Measurements from ENCODE around the gene DDX4.
"Not testable (repeated sequence)": the region's sequence is repeated elsewhere in the genome, so short reads cannot be mapped to it uniquely, and the experiment has no call there.

Gene DDX4

DNA sequence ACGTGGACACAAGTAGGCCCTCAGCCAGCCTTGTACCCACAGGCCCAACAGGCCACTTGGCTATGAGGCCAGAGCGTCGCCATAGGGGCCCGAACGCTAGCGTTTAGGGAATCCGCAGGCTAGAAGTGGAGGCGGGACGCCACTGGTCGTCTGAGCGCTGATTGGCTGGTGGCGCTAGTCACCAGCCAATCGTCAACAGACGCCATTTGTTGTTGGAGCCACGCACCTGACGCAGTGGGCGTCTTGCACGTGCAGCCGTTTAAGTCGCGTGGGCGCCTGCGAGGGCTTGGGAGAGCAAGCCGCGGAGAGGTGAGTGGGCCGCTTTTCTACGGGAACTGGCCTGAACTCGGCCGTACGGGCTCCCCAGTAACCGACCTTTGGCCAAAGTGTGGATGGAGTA lies at the start of gene DDX4:
Gene DDX4, plus strand, starts transcription at position 269 of the 400 bp plus-strand sequence. CDS start 903 bp downstream, outside the sequence.
- DNase-seq (ENCODE audit: low read depth in 3 of 3, low spot score in 1 of 3): no peak

DNA sequence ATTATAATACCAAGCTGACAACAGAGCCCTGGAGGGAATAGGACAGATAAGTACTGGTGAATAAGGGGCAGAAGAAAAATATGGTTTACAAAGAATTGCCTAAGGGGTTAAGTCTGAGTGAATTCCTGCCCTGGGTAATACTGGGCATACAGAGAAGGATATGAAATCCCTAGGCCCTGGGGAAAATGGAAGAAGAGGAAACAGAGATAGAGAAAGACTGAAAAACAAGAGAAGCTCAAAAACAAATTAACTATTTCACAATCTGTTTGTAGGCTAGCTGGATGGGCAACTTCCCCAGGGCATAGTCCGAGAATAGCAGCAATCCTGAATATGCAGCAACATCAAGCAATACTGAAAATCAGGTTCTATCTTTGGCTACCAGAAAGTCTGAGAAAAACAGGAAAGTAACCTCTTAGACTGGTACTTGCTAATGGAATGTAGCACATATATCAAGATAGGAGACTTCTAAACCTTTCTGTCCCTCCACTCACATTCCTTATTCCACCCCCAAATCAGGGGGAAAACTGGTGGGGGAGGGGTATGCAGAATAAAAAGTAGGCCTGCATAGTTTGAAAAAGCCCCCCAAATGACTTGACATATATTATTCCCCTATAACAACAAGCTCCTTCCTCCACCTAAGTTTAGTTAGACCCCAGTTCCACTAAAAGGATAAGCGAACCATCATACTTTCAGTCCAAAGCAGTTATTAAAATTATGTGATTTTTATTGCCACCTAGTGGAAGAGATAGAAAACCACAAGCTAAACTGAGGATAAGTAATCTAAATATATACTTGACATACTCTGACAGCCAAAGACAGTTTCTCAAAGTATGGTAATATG lies 46.4 kb upstream of the DDX4 start:
- DNase-seq (ENCODE audit: low read depth in 3 of 3, low spot score in 1 of 3): no peak

DNA sequence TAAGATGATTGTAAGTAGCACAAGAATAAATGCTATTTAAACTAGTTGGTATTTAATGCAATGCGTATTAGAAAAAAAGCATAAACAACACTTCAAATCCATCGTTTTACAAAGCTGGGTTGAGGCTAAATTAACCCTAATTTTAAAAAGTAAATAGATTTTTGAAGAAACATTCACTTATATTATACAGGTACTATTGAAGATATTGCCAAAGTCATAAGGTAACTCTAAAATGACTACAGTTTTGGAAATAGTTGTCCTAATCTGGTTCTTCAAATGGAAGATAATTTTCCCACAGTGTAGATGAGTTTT lies 45.8 kb upstream of the DDX4 start:
- DNase-seq (ENCODE audit: low read depth in 3 of 3, low spot score in 1 of 3): no peak

DNA sequence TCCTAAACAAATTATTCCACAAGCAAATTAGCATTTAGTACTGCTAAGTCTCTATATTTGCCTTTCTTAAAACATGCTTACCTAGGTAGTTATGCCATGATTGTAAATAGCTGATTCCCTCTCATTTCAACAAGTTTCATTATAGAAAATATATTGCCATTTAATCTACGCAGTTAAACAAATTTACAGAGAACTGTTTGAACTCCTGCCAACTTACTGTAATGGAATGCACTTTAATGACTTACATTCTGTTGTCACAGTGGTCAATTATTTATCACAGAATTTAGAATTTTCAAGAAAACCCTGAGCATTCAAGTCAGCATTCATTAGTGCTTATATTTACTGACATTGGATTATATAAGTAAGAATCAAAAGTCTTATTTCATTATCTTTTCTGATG lies 45.4 kb upstream of the DDX4 start:
- no peak for DNase-seq (ENCODE audit: low read depth in 3 of 3, low spot score in 1 of 3)

DNA sequence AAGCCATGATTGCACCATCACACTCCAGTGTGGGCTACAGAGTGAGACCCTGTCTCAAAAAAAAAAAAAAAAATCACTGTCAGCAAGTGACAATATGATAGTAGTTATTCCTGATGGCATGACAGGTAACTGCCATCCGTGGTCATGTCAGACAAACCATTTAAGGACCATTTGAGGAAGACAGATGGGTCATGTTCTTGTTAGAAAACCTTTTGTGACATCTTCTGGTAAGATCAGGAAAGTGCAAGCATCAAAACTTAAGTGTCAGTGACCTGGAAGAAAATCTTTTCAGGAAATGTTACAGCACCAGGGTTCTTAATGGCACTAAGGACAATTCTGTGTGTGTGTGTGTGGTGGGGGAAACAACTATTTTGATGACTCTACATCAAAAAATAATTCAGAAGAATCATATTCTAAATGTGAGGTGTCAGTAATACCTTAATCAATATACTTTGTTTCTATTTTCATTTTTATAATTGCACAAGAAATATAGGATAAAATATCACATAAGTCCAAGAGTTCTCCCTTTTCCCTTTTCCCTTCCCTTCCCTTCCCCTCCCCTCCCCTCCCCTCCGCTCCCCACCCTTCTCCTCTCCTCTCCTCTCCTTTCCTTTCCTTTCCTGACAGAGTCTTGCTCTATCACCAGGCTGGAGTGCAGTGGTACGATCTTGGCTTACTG lies 43.6 kb upstream of the DDX4 start:
- DNase-seq (ENCODE audit: low read depth in 3 of 3, low spot score in 1 of 3): no peak

DNA sequence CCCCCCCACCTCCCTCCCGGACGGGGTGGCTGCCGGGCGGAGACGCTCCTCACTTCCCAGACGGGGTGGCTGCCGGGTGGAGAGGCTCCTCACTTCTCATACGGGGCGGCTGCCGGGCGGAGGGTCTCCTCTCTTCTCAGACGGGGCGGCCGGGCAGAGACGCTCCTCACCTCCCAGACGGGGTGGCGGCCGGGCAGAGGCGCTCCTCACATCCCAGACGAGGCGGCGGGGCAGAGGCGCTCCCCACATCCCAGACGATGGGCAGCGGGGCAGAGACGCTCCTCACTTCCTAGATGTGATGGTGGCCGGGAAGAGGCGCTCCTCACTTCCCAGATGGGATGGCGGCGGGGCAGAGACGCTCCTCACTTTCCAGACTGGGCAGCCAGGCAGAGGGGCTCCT lies 41.2 kb upstream of the DDX4 start:
- DNase-seq (ENCODE audit: low read depth in 3 of 3, low spot score in 1 of 3): not testable (repeated sequence)

DNA sequence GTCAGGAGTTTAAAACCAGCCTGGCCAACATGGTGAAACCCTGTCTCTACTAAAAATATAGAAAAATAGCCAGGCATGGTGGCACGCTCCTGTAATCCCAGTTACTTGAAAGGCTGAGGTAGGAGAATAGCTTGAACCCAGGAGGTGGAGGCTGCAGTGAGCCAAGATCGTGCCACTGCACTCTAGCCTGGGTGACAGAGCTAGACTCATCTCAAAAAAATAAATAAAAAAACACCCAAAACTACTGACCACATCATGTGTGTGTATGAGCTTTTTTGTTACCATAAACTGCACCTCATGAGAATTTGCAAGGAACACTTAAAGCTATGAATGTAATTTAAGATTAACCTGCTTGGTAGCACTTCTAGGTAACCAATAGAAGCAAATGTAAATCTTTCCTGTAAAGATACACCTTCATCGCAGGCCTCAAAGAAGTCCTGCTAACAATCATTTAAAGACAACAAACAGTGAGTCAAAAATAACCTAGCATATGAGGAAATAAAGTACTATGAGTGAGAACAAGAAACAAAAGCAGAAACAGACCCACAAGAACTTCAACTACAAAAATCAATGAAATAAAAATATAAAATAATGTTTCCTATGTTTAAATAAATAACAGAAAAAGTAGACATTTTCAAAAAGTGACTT lies 38.7 kb upstream of the DDX4 start:
- DNase-seq (ENCODE audit: low read depth in 3 of 3, low spot score in 1 of 3): no peak

DNA sequence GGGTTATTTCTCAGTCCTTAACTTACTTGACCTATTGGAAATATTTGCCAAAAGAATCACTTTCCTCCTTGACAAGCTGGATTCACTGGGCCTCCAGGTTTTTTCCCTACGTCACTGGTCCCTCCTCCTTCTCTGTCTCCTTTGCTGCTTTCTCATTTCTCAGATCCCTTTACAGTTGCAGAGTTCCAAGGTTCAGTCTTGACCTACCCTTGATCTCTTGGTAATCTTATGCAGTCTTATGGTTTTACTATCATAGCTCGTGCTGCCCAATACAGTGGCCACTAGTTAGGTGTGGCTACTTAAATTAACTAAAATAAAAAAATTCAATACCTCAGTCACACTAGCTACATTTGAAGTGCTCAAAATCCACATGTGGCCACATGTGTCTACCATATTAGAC lies 37.1 kb upstream of the DDX4 start:
- DNase-seq (ENCODE audit: low read depth in 3 of 3, low spot score in 1 of 3): no peak

DNA sequence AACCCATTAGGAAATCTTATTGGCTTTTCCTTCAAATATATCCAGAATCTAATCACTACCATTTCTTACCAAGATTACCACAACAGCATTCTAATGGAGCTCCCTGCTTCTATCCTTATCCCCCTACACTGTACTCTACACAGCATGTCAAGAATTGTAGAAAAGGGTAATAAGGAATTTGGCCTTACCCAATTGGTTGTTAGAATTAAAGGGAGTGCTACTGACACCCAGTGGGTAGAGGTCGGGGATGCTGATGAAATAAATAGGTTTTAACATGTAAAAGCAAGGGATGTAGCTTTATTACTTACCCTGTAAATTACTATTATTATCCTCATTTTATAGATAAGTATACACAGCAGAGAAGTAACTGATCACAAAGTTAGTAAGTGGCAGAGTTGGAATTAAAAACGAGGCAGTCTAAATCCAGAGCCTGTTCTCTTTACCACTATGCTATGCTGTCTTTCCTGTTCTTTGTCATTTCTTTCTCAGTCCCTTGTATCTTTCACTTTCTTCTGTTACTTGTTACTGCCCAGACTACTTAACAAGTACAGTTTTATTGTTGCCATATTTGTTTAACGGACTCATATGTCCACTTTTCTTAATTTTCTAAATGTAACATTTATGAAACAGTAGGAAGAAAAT lies 36.3 kb upstream of the DDX4 start:
- no peak for DNase-seq (ENCODE audit: low read depth in 3 of 3, low spot score in 1 of 3)

DNA sequence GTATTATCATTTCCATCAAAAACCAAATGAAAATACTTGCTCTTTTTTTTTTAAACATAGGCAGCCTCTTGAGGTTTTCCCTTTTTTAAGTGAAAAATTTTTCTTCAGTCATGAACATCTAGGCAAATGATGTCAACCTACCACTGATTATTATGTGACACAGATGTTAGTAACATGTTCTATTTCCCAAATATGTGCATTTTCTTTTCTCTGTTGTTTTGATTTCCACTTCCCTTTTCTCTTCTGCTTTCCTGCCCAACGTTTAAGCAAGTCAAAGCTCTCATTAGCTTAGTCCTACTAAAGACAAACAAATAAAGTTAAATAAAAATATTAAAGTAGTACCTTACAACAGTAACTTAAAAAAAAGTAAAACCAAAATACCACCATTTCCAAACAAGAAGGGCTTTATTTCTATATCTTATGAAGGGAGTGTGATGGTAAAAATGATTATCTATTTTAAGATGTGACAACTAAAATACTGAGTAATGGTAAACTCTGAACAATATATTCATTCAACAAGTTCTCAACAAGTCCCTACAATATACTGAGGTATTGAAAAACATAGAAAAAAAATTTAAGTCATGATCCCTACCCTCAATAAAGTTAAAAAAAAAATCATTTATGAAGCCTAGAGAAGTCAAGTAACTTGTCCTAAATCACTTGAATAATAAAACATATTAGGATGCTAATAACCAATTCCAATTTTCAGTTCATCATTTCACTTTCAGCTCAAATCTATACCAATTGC lies 35.1 kb upstream of the DDX4 start:
- no peak for DNase-seq (ENCODE audit: low read depth in 3 of 3, low spot score in 1 of 3)

DNA sequence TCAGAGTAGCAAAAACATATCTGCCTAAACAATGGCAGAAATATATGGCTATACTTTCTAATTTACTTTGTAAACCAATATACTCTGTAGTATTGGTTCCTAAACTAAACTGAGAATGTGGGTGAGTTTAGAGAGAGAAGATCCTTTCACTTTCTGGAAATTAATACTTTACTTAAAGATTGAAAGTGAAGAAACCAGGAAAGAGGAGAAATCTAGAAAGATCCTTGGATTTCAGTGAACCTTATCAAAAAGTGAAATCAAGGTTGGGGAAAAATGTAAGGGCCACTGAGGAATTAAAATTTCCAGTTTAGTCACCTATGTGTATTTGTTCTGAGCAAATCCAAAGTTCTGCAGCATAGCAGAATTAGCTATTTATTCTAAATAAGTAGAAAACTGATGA lies 31.6 kb upstream of the DDX4 start:
- DNase-seq (ENCODE audit: low read depth in 3 of 3, low spot score in 1 of 3): no peak

DNA sequence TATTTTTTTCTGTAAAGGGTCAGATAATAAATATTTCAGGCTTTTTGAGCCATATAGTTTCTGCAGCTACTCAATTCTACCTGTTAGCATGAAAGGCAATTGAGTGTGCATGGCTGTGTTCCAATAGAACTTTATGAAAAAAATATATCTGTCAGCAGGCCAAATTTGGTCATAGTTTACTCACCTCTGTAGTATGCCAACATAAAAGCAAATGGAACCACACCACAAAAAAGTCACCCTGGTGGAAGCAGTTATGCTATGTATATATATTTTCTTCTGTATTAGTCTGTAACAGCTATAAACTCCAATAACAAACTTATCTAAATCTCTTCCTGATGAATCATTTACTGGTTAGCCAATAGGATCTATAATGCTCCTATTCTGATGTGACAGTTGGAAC lies 29.1 kb upstream of the DDX4 start:
- no peak for DNase-seq (ENCODE audit: low read depth in 3 of 3, low spot score in 1 of 3)

DNA sequence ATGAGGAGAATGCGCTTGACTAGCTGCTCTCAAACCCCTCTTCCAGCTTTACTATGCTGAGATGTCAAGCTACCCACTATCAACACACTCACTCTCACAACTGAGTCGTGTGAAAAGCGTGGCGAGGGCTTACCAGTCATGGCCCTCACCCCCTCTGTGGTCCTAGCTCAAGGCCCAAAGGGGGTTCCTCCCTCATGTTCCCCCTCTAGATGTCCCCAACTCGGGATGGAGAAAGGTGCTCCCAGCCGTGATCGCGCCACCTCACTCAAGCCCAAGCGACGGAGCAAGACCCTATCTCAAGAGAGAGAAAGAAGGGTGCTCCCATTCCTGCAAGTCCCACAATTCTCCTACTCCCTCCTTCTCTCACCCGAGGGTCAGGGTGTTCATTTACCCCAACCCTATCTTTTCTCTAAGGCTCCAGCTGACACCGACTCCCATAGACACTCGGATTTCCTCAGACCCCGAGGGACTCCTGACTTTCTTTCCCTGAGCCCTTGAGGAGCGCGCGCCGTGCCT lies 26.3 kb upstream of the DDX4 start:
- DNase-seq (ENCODE audit: low read depth in 3 of 3, low spot score in 1 of 3): no peak

DNA sequence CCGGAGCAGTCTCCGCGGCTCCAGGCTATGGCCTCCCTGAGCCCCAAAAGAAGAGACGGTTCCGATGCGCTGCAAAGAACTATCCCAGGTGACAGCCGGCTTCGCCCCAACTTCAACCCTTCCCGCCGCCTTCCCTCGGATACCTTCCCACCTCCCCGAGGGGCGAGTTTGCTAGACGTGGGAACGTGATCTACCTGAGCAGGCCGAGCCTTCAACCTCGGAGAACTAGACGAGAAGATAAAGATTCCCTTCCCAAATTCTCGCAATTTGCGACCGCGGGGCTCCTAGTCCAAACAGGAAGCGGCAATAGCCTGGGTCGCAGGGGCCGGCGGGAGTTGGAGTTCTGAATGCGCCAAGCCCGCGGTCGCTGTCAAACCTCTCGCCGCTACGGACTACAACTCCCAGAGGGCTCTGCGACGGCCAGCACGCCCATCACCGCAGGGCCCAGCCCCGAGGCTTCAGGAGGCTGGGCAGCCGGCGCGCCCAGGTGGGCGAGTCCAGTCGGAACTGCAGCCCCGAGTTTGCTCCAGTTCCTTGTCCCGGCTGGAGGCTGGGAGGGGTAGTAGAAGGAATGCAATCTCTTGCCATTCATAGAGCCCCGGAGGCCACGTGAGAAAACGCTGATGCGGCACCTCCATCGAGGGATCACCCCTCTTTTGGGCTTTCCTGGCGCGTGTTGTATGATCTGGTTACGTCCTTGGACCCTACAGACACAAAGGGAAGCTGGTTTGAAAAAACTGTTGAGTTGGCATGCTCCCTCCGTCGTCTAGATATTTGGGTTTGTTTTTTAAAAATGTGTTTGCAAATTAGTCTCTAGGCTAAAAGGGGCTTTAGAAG lies 25.6 kb upstream of the DDX4 start, which contains the start of gene SLC38A9:
Gene SLC38A9, minus strand, starts transcription at position 302 of the 837 bp plus-strand sequence. CDS start 14,366 bp downstream, outside the sequence.
- peak; percentile 66 to 88 (median 76) for DNase-seq (ENCODE audit: low read depth in 3 of 3, low spot score in 1 of 3)

DNA sequence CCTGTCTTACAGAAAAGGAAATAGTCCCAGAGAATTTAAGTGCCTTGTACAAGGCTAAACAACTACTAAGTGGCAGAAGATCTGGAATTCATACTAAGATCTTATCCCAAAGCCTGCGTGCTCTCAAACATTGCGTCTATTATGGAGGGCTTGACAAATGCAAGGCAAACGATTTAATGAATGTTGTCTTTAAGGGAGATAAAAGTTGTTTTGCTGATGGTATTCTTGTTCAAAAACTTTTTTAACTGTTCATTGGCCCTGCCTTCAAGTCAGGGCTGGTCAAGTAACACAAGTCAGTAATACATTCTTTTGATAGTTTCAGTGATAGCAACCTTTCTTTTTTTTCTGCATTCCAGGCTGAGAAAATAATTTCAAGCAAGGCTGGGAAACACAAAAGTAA lies 24.0 kb upstream of the DDX4 start:
- no peak for DNase-seq (ENCODE audit: low read depth in 3 of 3, low spot score in 1 of 3)

DNA sequence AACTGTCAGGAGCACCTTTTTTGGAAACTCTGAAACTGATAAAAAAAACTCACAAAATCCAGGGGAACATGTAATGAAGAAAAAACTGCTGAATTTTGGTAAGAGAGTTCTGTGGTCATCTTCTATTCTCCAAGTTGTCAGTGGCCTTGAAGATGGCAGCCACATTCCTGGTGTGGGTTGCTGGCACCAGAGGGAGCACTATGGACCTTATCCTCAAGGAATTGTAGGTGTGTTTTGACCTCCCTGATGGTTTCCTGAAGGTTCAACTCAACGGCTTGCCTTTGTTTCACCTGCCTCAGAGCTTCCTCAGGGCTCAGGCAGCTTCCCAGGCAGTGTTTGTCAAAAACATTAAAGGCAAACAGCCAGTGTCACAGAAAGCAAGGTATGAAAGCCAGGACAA lies 23.5 kb upstream of the DDX4 start:
- DNase-seq (ENCODE audit: low read depth in 3 of 3, low spot score in 1 of 3): no peak

DNA sequence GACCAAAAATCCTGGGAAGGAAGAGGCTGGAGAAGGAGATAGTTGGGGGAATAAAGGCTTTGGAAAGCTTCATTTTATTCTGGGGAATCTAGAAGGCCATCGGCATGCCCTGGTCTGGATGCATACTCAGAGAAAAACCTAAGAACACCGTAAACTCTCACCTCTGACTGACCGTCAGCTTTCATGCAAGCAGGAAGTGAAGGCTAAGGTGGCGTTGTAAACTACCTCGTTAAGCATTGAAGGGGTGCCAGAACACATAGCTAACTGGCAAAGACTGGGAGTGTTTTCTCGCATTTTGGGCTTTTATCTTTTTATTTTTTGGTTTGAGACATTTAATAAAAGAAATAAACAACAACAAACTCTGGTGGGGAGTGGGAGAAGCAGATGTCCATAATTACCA lies 23.1 kb upstream of the DDX4 start:
- DNase-seq (ENCODE audit: low read depth in 3 of 3, low spot score in 1 of 3): no peak

DNA sequence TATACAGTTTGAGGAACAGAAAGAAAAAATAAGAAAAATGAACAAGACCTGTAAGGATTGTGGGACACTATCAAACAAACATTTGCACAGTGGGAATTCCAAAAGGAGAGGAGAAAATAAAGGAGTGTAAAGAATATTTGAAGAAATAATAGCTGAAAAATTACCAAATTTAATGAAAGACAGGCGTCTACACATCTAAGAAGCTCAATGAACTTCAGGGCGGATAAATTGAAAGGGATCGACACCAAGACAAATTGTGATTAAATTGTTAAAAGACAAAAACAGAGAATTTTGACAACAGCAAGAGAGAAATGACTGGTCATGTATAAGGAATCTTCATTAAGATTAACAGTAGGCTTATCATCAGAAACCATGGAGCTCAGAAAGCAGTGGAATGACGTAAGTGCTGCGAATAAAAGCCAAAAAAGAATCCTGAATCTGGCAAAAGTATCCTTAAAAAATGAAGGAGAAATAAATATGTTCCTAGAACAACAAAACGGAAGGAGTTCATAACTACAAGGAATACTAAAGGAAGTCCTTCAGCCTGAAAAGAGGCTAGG lies 22.3 kb upstream of the DDX4 start:
- no peak for DNase-seq (ENCODE audit: low read depth in 3 of 3, low spot score in 1 of 3)

DNA sequence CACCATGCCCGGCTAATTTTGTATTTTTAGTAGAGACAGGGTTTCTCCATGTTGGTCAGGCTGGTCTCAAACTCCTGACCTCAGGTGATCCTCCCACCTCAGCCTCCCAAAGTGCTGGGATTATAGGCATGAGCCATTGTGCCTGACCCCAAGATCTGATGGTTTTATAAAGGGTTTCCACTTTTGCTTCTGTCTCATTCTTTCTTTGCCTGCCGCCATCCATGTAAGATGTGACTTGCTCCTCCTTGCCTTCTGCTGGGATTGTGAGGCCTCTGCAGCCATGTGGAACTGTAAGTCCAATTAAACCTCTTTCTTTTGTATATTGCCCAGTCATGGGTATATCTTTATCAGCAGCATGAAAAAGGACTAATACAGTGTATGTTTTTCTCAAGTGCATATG lies 18.8 kb upstream of the DDX4 start:
- not testable (repeated sequence) for DNase-seq (ENCODE audit: low read depth in 3 of 3, low spot score in 1 of 3)

Data from stimulated activated CD4-positive, alpha-beta T cell treated with anti-CD3 and anti-CD28 coated beads, TNF-alpha, amount 100 ng/mL, for 1 hour (primary cell).